ENCODE data around the gene ARV1. TPM values are rescaled to one million over a fixed set of nuclear protein-coding genes. Genes with fewer than 3 reads are reported as not detected.

Gene ARV1
- total RNA-seq, 1 experiment from 2014 or later: 8.0 TPM

DNA sequence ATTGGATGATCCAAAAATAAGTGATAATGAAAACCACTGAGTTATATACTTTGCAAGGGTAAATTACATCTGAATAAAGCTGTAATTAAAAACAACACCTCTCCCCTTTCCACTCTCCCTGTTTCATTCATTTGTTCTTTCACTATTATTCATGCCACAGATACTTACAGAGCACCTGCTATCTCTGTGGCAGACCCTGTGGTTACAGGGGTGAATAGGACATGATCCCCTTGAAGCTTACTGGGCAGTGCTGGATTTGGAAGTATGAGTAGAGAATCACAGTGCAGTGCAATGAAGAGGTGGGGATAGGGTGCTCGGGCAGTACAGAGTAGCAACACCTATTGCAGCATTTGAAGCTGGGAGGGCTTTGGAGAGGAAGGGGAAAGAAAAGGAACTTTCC is 21.7 kb downstream of the ARV1 start:
- H3K4ac ChIP-seq (ENCODE audit: low read depth, low read length): no peak overlapping the region
- no peaks in the 10 kb centered on the region for H3K4me1 Mint-ChIP-seq
- no peaks in the 10 kb centered on the region for H4K20me1 ChIP-seq (ENCODE audit: control insufficient read depth, insufficient read depth, insufficient read length)
- peaks cover 42% of the 10 kb centered on the region for H3K27me3 Mint-ChIP-seq (ENCODE audit: low read depth)
- no peaks in the 10 kb centered on the region for H3K79me1 ChIP-seq (ENCODE audit: insufficient read depth, low read depth, low read length, poor library complexity, severe bottlenecking)
- H2BK15ac ChIP-seq (ENCODE audit: low read depth, low read length): no peak overlapping the region
- DNase-seq: no peak
- H3K27ac ChIP-seq (ENCODE audit: insufficient read length, low read depth, low read length): no peak overlapping the region
- H4K91ac ChIP-seq (ENCODE audit: insufficient read length, low read depth, low read length): no peak overlapping the region
- H3K14ac ChIP-seq (ENCODE audit: insufficient read depth, low read length): no peak overlapping the region
- H3K27ac Mint-ChIP-seq: no peak overlapping the region
- no peaks in the 10 kb centered on the region for H3K4me1 ChIP-seq (ENCODE audit: insufficient read depth, low read length)
- H3K9ac ChIP-seq (ENCODE audit: extremely low read depth, insufficient read length, low read length): no peak overlapping the region
- H3K4me2 ChIP-seq (ENCODE audit: insufficient read depth, insufficient read length, low read length): no peak overlapping the region
- peaks cover 0 to 21% (median 15%) of the 10 kb centered on the region in 3 experiments; a peak in 6 of 7 replicates for H3K36me3 Mint-ChIP-seq (ENCODE audit: insufficient read depth in 1 of 3, low read depth in 3 of 3)
- H2BK120ac ChIP-seq (ENCODE audit: low read depth, low read length, poor library complexity, severe bottlenecking): no peak overlapping the region
- no peak overlapping the region for H4K5ac ChIP-seq (ENCODE audit: insufficient read length, low read depth, low read length)
- H4K8ac ChIP-seq (replicated peaks; ENCODE audit: insufficient read length, low read depth, low read length): no peak overlapping the region
- H2BK12ac ChIP-seq (ENCODE audit: insufficient read length, low read depth, low read length): no peak overlapping the region
- H3K9me3 ChIP-seq (ENCODE audit: control insufficient read depth, low read depth, low read length): no peaks in the 10 kb centered on the region
- H3K9me3 Mint-ChIP-seq: peaks cover 23 to 29% of the 10 kb centered on the region in 2 experiments
- no peaks in the 10 kb centered on the region for H3K23me2 ChIP-seq (ENCODE audit: insufficient read length, low read depth, low read length, poor library complexity, severe bottlenecking)
- H3K18ac ChIP-seq (ENCODE audit: insufficient read length, low read depth, low read length): no peak overlapping the region
- H2AFZ ChIP-seq (ENCODE audit: low read length): no peak overlapping the region
- no peak overlapping the region for H2BK5ac ChIP-seq (ENCODE audit: insufficient read length, low read length)
- no peak overlapping the region for H3K56ac ChIP-seq (ENCODE audit: insufficient read length, low read depth, low read length)
- no peak overlapping the region for H2AK5ac ChIP-seq (ENCODE audit: insufficient read length, low read length)
- no peak overlapping the region for H3K4me3 Mint-ChIP-seq
- H3K79me2 ChIP-seq (ENCODE audit: insufficient read depth, low read length): no peaks in the 10 kb centered on the region
- H3K23ac ChIP-seq (ENCODE audit: insufficient read length, low read depth, low read length): no peak overlapping the region
- no peak overlapping the region for H3T11ph ChIP-seq (ENCODE audit: low read length)
- WGBS (ENCODE audit: extremely low coverage, insufficient read length, low lambda C conversion rate): no CpG with 5 or more reads among the region's 1 CpG
- no peak overlapping the region for H2BK20ac ChIP-seq (ENCODE audit: low read depth, low read length, poor library complexity, severe bottlenecking)
- H3K27me3 ChIP-seq (ENCODE audit: insufficient read depth, low read length): no peaks in the 10 kb centered on the region
- no peak for TF ChIP-seq CTCF (conservative IDR thresholded peaks at IDR 0.05)
